ENCODE measurements around the gene SELENON.
A peak's percentile ranks its signal among the peaks of the same experiment; 100 is the strongest.

The SELENON gene

GRCh38 chr1:25811384-25812082 is 11.5 kb downstream of the SELENON start:
- DNase-seq: no peak

DNA sequence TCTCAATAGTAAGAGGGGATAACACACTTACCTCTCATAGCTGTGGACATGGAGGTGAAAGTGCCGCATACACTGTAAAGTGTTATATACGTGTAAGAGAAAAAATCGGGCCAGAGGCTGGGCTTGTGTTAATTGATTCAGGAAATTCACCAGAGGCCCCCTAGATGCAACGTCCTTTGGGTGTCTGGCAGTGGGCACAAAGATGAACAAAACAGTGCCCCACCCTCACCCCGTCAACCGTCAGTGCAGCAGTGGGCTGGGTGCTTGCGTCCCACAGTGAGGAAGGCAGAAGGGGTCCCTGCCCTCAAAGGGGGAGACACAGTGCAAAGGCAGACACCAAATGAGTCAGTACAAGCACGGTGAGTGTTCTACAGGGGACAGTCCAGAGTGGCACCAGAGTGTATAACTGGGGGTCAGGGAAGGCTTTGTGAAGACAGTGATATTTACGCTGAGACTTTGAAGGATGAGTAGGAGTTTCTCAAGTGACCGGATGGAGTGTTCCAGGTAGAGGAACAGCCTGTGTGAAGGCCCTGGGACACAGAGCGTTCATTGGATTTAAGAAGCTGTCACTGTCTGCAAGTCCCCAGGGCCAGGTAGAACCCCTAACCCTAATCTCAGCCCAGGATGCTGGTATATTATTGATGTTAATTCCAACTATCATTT is 13.2 kb downstream of the SELENON start:
- DNase-seq: no peak

DNA sequence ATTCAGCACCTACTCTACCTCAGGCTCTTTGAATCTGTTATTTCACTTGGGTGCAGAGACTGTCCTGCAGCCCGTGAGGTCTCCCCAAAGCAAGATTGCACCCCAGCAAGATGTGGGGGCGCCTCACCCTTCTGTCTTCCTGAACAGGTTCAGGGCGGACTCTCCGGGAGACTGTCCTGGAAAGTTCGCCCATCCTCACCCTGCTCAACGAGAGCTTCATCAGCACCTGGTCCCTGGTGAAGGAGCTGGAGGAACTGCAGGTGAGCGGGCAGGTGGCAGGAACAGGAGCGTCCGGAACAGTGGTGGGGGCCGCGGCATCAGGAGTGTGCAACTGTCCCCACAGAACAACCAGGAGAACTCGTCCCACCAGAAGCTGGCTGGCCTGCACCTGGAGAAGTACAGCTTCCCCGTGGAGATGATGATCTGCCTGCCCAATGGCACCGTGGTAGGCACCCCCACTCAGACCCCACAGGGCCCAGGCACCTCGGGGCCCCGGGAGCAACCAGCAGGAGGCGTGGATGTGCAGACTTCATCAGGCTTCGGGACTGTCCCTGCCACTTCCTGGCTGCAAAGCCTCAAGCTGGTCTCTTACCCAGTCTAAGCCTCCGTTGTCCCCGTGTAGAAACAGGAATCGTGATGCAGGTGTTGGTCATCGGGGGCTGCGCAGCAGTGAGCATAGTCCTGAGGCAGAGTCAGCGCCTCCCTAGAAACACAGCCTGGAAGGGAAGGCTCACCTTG is 13.9 kb downstream of the SELENON start:
- no peak for DNase-seq

DNA sequence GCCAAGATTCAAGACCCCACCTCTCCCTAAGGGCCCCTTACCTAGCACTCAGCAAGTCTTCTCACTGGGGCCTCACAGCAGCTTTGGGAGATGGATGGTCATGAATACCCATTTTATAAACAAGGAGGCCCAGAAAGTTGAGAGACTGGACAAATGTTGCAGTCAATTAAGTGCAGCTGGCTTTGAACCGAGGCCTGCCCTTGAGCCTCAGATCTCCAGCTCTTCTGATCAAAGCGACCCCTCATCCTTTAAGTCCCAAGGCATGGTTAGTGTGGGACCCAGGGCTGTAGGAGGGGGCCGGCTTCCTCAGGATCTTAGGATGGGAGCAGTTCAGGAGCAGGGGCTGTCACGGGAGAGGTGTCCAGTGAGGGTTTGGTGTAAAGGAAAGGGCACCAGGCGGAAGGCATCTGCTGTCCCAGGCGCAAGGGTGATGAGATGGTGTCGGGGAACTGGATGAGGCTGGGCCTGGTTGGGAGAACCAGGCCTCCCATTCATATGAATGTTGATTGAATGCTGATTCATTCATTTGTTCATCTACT is 14.6 kb downstream of the SELENON start:
- no peak for DNase-seq

- DNase-seq: no peak
Observed at GRCh38 chr1:25815208-25816111, 15.5 kb downstream of the SELENON start.

GRCh38 chr1:25816112-25816718 is 16.2 kb downstream of the SELENON start:
- no peak for DNase-seq

GRCh38 chr1:25817840-25818501 is 18.0 kb downstream of the SELENON start:
- DNase-seq: no peak

- no peak for DNase-seq
Observed at GRCh38 chr1:25818569-25818968, 18.6 kb downstream of the SELENON start.

GRCh38 chr1:25819491-25820246 is 19.7 kb downstream of the SELENON start, which contains the start of gene MTFR1L:
Gene MTFR1L, plus strand, starts transcription at chr1:25819954. Its CDS starts 3,151 bp downstream, at chr1:25823105.
- DNase-seq: peak; percentile 92

- DNase-seq: peak; percentile 65
Observed at GRCh38 chr1:25820247-25821111, 20.5 kb downstream of the SELENON start.

DNA sequence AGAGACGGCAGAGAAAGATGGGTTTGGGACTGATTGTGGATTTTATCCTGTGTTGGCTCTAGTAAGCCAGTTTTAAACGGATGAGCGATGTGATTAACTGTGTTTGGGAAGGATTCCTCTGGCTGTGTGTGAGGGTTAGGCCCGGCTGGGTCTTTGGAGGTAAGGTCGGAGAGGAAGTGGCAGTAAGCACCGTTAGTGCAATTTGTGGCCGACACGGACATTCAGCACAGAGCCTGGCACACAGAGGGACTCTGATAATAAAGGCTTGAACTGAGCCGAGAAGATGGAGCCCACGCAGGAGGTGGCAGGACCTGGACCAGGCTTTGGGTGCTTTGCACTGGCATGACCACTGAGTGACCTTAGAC is 21.1 kb downstream of the SELENON start:
- no peak for DNase-seq

- no peak for DNase-seq
Observed at GRCh38 chr1:25821630-25822091, 21.7 kb downstream of the SELENON start.

DNA sequence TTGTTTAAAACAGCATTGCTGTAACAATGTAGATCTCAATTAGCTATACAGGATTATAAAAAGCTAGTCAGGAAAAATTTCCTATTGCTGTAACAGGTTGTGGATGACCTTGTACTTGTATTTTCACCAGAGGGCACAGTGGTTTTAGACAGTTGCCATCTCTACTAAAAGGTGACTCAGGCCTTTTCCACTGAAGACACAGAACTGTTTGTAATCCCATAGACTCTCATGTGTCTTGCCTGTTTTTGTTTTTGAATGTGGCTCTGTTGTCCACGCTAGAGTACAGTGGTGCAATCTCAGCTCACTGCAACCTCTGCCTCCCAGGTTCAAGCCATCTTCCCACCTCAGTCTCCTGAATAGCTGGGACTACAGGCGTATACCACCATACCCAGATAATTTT is 25.6 kb downstream of the SELENON start:
- DNase-seq: no peak

GRCh38 chr1:25826571-25826970 is 26.6 kb downstream of the SELENON start:
- DNase-seq: no peak

GRCh38 chr1:25828491-25828890 is 28.5 kb downstream of the SELENON start:
- DNase-seq: no peak

GRCh38 chr1:25829046-25829445 is 29.1 kb downstream of the SELENON start:
- no peak for DNase-seq

DNA sequence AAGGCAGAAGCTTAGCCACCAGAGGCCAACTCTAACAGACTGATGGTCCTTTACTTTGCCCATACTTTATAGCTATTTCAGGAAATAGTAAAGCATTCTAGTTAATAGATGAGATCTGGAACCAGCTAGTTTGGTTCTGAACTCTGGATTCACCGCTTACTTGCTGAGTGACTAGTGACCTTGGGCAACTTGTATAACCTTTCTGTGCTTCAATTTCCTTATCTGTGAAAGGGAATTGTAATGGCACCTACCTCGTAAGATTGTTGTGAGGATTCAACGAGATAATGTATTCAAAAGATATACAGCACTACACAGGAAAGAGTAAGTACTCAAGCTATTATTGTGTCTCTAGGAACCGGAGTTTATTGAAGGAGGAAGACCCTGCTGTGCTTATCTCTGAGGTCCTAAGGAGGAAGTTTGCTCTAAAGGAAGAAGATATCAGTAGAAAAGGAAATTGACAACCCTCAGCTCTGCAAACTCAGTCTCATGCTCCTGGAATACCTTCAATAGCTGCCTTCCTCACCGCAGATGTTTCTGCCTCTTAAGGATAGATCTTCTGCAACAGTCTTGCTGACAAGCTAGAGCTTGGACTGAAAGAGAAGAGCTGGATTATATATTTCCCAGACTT is 31.7 kb downstream of the SELENON start:
- no peak for DNase-seq

DNA sequence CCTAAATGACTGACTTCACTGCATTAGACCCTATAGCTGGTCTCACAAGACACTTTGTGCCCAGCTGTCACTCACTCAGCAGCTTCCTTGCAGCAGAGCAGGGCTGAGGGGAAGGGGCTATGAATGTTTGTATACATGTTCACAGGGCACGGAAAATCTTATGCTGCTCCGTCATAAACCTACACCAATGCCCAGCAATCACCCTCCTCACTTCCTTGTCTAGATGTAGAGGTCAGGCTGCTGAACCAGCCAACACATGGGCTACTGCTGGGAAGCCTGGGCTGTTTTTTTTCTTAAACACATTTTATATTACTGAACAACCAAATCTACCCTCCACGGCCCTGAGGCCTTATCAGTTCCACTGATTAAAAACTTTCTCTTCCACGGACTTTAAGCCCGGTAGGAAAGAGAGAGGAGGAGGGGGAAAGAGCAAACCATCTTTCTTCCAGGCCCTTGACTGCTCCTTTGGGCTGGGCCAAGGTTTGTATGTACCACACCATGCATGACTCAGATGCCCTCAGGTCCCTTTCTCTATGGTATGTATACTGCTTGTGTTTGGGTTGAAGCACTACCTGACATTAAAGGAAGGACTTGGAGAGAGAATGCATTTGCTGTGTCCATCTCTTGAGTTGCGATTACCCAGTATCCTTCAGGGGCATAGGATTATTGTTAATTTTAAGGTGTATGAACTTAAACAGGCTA is 32.5 kb downstream of the SELENON start:
- DNase-seq: no peak
